ENCODE measurements around the gene BMERB1. TPM values are rescaled to one million over a fixed set of nuclear protein-coding genes. Genes with fewer than 3 reads are reported as not detected.

BMERB1 gene
- total and polyA plus RNA-seq, 4 donors, result 5.6 to 33.3 (median 9.0) TPM

- TF ChIP-seq, protein P1, sequence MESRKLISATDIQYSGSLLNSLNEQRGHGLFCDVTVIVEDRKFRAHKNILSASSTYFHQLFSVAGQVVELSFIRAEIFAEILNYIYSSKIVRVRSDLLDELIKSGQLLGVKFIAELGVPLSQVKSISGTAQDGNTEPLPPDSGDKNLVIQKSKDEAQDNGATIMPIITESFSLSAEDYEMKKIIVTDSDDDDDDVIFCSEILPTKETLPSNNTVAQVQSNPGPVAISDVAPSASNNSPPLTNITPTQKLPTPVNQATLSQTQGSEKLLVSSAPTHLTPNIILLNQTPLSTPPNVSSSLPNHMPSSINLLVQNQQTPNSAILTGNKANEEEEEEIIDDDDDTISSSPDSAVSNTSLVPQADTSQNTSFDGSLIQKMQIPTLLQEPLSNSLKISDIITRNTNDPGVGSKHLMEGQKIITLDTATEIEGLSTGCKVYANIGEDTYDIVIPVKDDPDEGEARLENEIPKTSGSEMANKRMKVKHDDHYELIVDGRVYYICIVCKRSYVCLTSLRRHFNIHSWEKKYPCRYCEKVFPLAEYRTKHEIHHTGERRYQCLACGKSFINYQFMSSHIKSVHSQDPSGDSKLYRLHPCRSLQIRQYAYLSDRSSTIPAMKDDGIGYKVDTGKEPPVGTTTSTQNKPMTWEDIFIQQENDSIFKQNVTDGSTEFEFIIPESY (IDR thresholded peaks at IDR 0.05), result no peak
- TF ChIP-seq MAX (IDR thresholded peaks at IDR 0.05) (no peak), TAF1 (conservative IDR thresholded peaks at IDR 0.05) (no peak)
These were observed 95.7 kb downstream of the BMERB1 start (continued) for GRCh38 chr16:15530085-15530484.

- no peak overlapping the region for H3K9ac ChIP-seq (ENCODE audit: low read depth in 1 of 2, low read length in 2 of 2)
- TF ChIP-seq JUND (IDR thresholded peaks at IDR 0.05) (no peak), SP1 (IDR thresholded peaks at IDR 0.05) (no peak), RAD21 (IDR thresholded peaks at IDR 0.05) (no peak), FOXA1 (IDR thresholded peaks at IDR 0.05) (no peak), FOXA2 (IDR thresholded peaks at IDR 0.05) (no peak), HNF4A (conservative IDR thresholded peaks at IDR 0.05) (no peak), RXRA (IDR thresholded peaks at IDR 0.05) (no peak), EGR1 (IDR thresholded peaks at IDR 0.05; ENCODE audit: low read depth in 2 of 2) (no peak), HNF4G (IDR thresholded peaks at IDR 0.05) (no peak), MAX (IDR thresholded peaks at IDR 0.05) (no peak), NR2F2 (IDR thresholded peaks at IDR 0.05) (no peak)
- TF ChIP-seq, protein P2, sequence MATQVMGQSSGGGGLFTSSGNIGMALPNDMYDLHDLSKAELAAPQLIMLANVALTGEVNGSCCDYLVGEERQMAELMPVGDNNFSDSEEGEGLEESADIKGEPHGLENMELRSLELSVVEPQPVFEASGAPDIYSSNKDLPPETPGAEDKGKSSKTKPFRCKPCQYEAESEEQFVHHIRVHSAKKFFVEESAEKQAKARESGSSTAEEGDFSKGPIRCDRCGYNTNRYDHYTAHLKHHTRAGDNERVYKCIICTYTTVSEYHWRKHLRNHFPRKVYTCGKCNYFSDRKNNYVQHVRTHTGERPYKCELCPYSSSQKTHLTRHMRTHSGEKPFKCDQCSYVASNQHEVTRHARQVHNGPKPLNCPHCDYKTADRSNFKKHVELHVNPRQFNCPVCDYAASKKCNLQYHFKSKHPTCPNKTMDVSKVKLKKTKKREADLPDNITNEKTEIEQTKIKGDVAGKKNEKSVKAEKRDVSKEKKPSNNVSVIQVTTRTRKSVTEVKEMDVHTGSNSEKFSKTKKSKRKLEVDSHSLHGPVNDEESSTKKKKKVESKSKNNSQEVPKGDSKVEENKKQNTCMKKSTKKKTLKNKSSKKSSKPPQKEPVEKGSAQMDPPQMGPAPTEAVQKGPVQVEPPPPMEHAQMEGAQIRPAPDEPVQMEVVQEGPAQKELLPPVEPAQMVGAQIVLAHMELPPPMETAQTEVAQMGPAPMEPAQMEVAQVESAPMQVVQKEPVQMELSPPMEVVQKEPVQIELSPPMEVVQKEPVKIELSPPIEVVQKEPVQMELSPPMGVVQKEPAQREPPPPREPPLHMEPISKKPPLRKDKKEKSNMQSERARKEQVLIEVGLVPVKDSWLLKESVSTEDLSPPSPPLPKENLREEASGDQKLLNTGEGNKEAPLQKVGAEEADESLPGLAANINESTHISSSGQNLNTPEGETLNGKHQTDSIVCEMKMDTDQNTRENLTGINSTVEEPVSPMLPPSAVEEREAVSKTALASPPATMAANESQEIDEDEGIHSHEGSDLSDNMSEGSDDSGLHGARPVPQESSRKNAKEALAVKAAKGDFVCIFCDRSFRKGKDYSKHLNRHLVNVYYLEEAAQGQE (IDR thresholded peaks at IDR 0.05), result no peak
- 93% methylated on average over 7 of the region's 7 CpGs for WGBS
These were observed 98.4 kb downstream of the BMERB1 start for GRCh38 chr16:15532825-15533224.

DNA sequence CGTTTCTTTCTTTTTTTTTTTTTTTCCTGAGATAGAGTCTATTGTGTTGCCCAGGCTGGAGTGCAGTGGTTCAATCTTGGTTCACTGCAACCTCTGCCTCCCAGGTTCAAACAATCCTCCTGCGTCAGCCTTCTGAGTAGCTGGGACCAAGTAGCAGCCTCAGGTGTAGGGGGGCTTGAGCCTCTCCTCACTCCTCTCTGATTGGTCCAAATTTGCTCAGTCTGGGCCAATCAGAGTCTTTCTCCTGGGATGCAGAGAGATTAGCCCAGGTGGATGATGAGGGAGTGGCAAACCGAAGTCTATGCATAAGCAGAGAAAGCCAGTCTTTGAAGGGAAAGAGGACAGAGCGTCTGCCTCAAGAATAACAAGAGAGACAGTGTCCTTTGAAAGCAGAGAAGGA, 99.0 kb downstream of the BMERB1 start:
- no peaks in the 10 kb centered on the region for H3K27me3 ChIP-seq (ENCODE audit: control insufficient read depth in 4 of 4, insufficient read depth in 4 of 4, low read length in 3 of 4)
- H3K9me3 ChIP-seq (ENCODE audit: control insufficient read depth in 4 of 4, low read length in 3 of 4), result no peaks in the 10 kb centered on the region
- DNase-seq (ENCODE audit: low spot score), result no peak
- peaks cover 0 to 9% (median 2%) of the 10 kb centered on the region in 4 donors for H3K36me3 ChIP-seq (ENCODE audit: control insufficient read depth in 4 of 4, insufficient read depth in 3 of 4, low read depth in 1 of 4, low read length in 3 of 4)
- H3K27ac ChIP-seq (ENCODE audit: low read depth in 1 of 2, low read length in 2 of 2), result no peak overlapping the region
- H3K4me1 ChIP-seq (ENCODE audit: control insufficient read depth in 4 of 4, insufficient read depth in 4 of 4, low read length in 3 of 4), result no peaks in the 10 kb centered on the region
- H3K4me3 ChIP-seq (ENCODE audit: low read depth in 1 of 3, low read length in 3 of 3), result no peak overlapping the region
- 82% methylated on average over 4 of the region's 4 CpGs for WGBS
- TF ChIP-seq, protein P1 (IDR thresholded peaks at IDR 0.05), result no peak
- TF ChIP-seq FOXA1 (IDR thresholded peaks at IDR 0.05) (no peak), HNF4G (IDR thresholded peaks at IDR 0.05) (no peak), RXRA (IDR thresholded peaks at IDR 0.05) (no peak)
- no peak overlapping the region for H3K9ac ChIP-seq (ENCODE audit: low read depth in 1 of 2, low read length in 2 of 2)

More at GRCh38 chr16:15532825-15533224, 98.4 kb downstream of the BMERB1 start:
- no peaks in the 10 kb centered on the region for H3K9me3 ChIP-seq (ENCODE audit: control insufficient read depth in 4 of 4, low read length in 3 of 4)
- no peaks in the 10 kb centered on the region for H3K27me3 ChIP-seq (ENCODE audit: control insufficient read depth in 4 of 4, insufficient read depth in 4 of 4, low read length in 3 of 4)
- no peak overlapping the region for H3K4me3 ChIP-seq (ENCODE audit: low read depth in 1 of 3, low read length in 3 of 3)
- H3K27ac ChIP-seq (ENCODE audit: low read depth in 1 of 2, low read length in 2 of 2), result no peak overlapping the region
- DNase-seq (ENCODE audit: low spot score), result no peak
- peaks cover 0 to 9% (median 2%) of the 10 kb centered on the region in 4 donors for H3K36me3 ChIP-seq (ENCODE audit: control insufficient read depth in 4 of 4, insufficient read depth in 3 of 4, low read depth in 1 of 4, low read length in 3 of 4)
- H3K4me1 ChIP-seq (ENCODE audit: control insufficient read depth in 4 of 4, insufficient read depth in 4 of 4, low read length in 3 of 4), result no peaks in the 10 kb centered on the region
